HG03520 (cell line): Measurements from ENCODE around the gene ABO.
"Not testable (repeated sequence)": the region's sequence is repeated elsewhere in the genome, so short reads cannot be mapped to it uniquely, and the experiment has no call there.

ENCODE experiments used
- ATAC-seq: cut with Tn5 transposase; IDR thresholded peaks from one replicate; pipeline ENCODE4 v1.9.1; 2021; ENCODE audit warnings: mild to moderate bottlenecking, moderate library complexity; ENCODE audit not compliant: unreplicated experiment

The ABO gene

GRCh38 chr9:133227242-133227860, 47.6 kb downstream of the ABO start:
- ATAC-seq, result no peak

GRCh38 chr9:133226219-133227171, 48.5 kb downstream of the ABO start:
- no peak for ATAC-seq

- no peak for ATAC-seq
Observed at GRCh38 chr9:133225171-133226011, 49.6 kb downstream of the ABO start.

- ATAC-seq, result no peak
Observed at GRCh38 chr9:133224762-133225161, 50.2 kb downstream of the ABO start.

- not testable (repeated sequence) for ATAC-seq
Observed at GRCh38 chr9:133223159-133223756, 51.7 kb downstream of the ABO start.

GRCh38 chr9:133221994-133222393, 53.0 kb downstream of the ABO start:
- not testable (repeated sequence) for ATAC-seq

- no peak for ATAC-seq
Observed at GRCh38 chr9:133221177-133221809, 53.7 kb downstream of the ABO start.

- ATAC-seq, result not testable (repeated sequence)
Observed at GRCh38 chr9:133218049-133218975, 56.7 kb downstream of the ABO start.

GRCh38 chr9:133217333-133217988, 57.5 kb downstream of the ABO start:
- ATAC-seq, result not testable (repeated sequence)

GRCh38 chr9:133214276-133214675, 60.7 kb downstream of the ABO start:
- ATAC-seq, result not testable (repeated sequence)

GRCh38 chr9:133210609-133211008, 64.4 kb downstream of the ABO start:
- no peak for ATAC-seq

- ATAC-seq, result no peak
Observed at GRCh38 chr9:133210202-133210532, 64.8 kb downstream of the ABO start.

- not testable (repeated sequence) for ATAC-seq
Observed at GRCh38 chr9:133209327-133210201, 65.4 kb downstream of the ABO start.

GRCh38 chr9:133208880-133209300, 66.1 kb downstream of the ABO start, which contains the start of gene OBP2B:
Gene OBP2B (minus strand): TSS chr9:133209250. CDS start chr9:133209199, 51 bp downstream.
- not testable (repeated sequence) for ATAC-seq

- not testable (repeated sequence) for ATAC-seq
Observed at GRCh38 chr9:133208171-133208879, 66.7 kb downstream of the ABO start.

- no peak for ATAC-seq
Observed at GRCh38 chr9:133207540-133208170, 67.3 kb downstream of the ABO start.
